Measurements from ENCODE around the gene EVI5L. TPM values are rescaled to one million over a fixed set of nuclear protein-coding genes. Genes with fewer than 3 reads are reported as not detected.
A peak's percentile ranks its signal among the peaks of the same experiment; 100 is the strongest.
"Not testable (repeated sequence)": the region's sequence is repeated elsewhere in the genome, so short reads cannot be mapped to it uniquely, and the experiment has no call there.

EVI5L gene
- total RNA-seq, 4 donors from 2014 or later: 14.4 to 30.3 (median 17.7) TPM

- Histone ChIP-seq H3K4me1 (peaks cover 0 to 7% (median 2%) of the 10 kb centered on the region in 4 donors), H3K4me3 (peak overlapping the region in 1 of 4 donors; percentile 32), H3K27me3 (peaks cover 0 to 70% of the 10 kb centered on the region in 2 donors), H3K27ac (no peak overlapping the region), H3K9me3 (no peaks in the 10 kb centered on the region), H3K36me3 (no peaks in the 10 kb centered on the region)
- WGBS, 2 donors: 57 to 80% methylated on average over 7 to 8 of the region's 8 CpGs
- DNase-seq (ENCODE audit: low spot score in 2 of 2): no peak
- TF ChIP-seq POLR2A (IDR thresholded peaks at IDR 0.05) (no peak), EP300 (IDR thresholded peaks at IDR 0.05) (no peak)
- TF ChIP-seq, protein P1, sequence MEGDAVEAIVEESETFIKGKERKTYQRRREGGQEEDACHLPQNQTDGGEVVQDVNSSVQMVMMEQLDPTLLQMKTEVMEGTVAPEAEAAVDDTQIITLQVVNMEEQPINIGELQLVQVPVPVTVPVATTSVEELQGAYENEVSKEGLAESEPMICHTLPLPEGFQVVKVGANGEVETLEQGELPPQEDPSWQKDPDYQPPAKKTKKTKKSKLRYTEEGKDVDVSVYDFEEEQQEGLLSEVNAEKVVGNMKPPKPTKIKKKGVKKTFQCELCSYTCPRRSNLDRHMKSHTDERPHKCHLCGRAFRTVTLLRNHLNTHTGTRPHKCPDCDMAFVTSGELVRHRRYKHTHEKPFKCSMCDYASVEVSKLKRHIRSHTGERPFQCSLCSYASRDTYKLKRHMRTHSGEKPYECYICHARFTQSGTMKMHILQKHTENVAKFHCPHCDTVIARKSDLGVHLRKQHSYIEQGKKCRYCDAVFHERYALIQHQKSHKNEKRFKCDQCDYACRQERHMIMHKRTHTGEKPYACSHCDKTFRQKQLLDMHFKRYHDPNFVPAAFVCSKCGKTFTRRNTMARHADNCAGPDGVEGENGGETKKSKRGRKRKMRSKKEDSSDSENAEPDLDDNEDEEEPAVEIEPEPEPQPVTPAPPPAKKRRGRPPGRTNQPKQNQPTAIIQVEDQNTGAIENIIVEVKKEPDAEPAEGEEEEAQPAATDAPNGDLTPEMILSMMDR (IDR thresholded peaks at IDR 0.05): no peak
These were observed 58.8 kb downstream of the EVI5L start for GRCh38 chr19:7888826-7889217.

- H3K36me3 ChIP-seq; DNase-seq (ENCODE audit: low spot score in 2 of 2); H3K4me3 ChIP-seq; H3K4me1 ChIP-seq; H3K27ac ChIP-seq; H3K9me3 ChIP-seq: not testable (repeated sequence)
- WGBS, 2 donors: 78 to 81% methylated on average over 18 of the region's 18 CpGs
- peaks cover 0 to 59% of the 10 kb centered on the region in 2 donors for H3K27me3 ChIP-seq
These were observed 63.5 kb downstream of the EVI5L start for GRCh38 chr19:7893362-7894101.

GRCh38 chr19:7894612-7895309 lies 64.7 kb downstream of the EVI5L start:
- Histone ChIP-seq H3K4me1 (no peaks in the 10 kb centered on the region), H3K9me3 (no peaks in the 10 kb centered on the region), H3K4me3 (no peak overlapping the region), H3K36me3 (no peaks in the 10 kb centered on the region), H3K27me3 (peaks cover 0 to 47% of the 10 kb centered on the region in 2 donors), H3K27ac (no peak overlapping the region)
- no peak for DNase-seq (ENCODE audit: low spot score in 2 of 2)
- WGBS, 2 donors: 41 to 47% methylated on average over 16 to 18 of the region's 18 CpGs
- TF ChIP-seq, protein P1 (IDR thresholded peaks at IDR 0.05): no peak

GRCh38 chr19:7895565-7895964 lies 65.5 kb downstream of the EVI5L start:
- 79 to 84% methylated on average over 7 to 13 of the region's 13 CpGs for WGBS, 2 donors
- Histone ChIP-seq H3K27me3 (peaks cover 0 to 39% of the 10 kb centered on the region in 2 donors), H3K27ac (no peak overlapping the region), H3K9me3 (no peaks in the 10 kb centered on the region), H3K4me3 (no peak overlapping the region), H3K4me1 (no peaks in the 10 kb centered on the region), H3K36me3 (no peaks in the 10 kb centered on the region)
- TF ChIP-seq, protein P1 (IDR thresholded peaks at IDR 0.05): no peak
- TF ChIP-seq EP300 (IDR thresholded peaks at IDR 0.05) (no peak), POLR2A (IDR thresholded peaks at IDR 0.05) (no peak)
- no peak for DNase-seq (ENCODE audit: low spot score in 2 of 2)

GRCh38 chr19:7897292-7897691 lies 67.3 kb downstream of the EVI5L start:
- Histone ChIP-seq H3K4me3 (no peak overlapping the region), H3K9me3 (no peaks in the 10 kb centered on the region), H3K27ac (no peak overlapping the region), H3K27me3 (peaks cover 0 to 30% of the 10 kb centered on the region in 2 donors), H3K4me1 (peaks cover 0 to under 1% (median 0%) of the 10 kb centered on the region in 4 donors), H3K36me3 (no peaks in the 10 kb centered on the region)
- 85 to 88% methylated on average over 11 of the region's 11 CpGs for WGBS, 2 donors
- TF ChIP-seq EP300 (IDR thresholded peaks at IDR 0.05): no peak
- no peak for TF ChIP-seq POLR2A (IDR thresholded peaks at IDR 0.05)
- TF ChIP-seq, protein P1 (IDR thresholded peaks at IDR 0.05): no peak
- DNase-seq (ENCODE audit: low spot score in 2 of 2): no peak

All from tibial nerve (tissue), 4 donors.